GM10266 (cell line): Measurements from ENCODE around the gene SLC29A2.

ENCODE experiments used
- DNase-seq: peaks from one replicate; pipeline ENCODE4 v3.0.0; 2012; ENCODE audit errors: extremely low spot score
- TF ChIP-seq, protein P1 (sequence below): IDR thresholded peaks from 2 replicates; pipeline ENCODE4 v1.5.1; 2012; ENCODE audit warnings: mild to moderate bottlenecking, low read depth; ENCODE audit not compliant: control insufficient read depth, insufficient read depth; ENCODE audit errors: missing control alignments

The SLC29A2 gene

DNA sequence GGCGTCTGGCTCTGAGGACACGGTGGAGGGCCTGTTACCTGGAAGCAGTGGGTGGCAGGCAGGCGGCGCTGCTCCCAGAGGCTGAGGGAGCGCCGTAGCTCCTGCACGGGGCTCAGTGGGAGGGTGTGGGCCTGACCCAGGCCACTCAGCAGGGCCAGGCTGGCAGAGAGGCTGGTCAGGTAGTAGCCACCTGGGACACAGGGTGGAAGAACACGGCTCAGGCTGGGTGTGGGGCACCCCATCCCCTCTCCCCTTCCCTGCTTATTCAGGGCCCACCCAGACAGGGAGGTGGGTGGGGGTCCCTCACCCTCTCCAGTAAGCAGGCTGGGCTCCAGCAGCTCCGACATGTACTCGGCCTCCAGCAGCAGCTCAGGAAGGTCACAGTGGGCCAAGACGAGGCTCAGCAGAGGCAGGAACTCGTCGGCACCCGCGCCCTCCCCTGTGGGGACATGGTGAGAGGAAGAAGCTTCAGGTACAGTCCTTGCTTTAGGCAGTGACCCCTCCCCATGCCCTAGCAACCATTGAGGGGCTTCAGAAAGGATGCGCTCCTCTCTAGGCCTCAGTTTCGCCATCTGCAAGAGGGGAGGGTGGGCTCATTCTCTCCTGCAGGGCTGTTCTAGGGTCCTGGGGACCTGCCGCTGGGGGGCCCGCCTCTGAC, 38.2 kb downstream of the SLC29A2 start:
- TF ChIP-seq, protein P1, sequence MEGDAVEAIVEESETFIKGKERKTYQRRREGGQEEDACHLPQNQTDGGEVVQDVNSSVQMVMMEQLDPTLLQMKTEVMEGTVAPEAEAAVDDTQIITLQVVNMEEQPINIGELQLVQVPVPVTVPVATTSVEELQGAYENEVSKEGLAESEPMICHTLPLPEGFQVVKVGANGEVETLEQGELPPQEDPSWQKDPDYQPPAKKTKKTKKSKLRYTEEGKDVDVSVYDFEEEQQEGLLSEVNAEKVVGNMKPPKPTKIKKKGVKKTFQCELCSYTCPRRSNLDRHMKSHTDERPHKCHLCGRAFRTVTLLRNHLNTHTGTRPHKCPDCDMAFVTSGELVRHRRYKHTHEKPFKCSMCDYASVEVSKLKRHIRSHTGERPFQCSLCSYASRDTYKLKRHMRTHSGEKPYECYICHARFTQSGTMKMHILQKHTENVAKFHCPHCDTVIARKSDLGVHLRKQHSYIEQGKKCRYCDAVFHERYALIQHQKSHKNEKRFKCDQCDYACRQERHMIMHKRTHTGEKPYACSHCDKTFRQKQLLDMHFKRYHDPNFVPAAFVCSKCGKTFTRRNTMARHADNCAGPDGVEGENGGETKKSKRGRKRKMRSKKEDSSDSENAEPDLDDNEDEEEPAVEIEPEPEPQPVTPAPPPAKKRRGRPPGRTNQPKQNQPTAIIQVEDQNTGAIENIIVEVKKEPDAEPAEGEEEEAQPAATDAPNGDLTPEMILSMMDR: no peak
- DNase-seq: no peak

DNA sequence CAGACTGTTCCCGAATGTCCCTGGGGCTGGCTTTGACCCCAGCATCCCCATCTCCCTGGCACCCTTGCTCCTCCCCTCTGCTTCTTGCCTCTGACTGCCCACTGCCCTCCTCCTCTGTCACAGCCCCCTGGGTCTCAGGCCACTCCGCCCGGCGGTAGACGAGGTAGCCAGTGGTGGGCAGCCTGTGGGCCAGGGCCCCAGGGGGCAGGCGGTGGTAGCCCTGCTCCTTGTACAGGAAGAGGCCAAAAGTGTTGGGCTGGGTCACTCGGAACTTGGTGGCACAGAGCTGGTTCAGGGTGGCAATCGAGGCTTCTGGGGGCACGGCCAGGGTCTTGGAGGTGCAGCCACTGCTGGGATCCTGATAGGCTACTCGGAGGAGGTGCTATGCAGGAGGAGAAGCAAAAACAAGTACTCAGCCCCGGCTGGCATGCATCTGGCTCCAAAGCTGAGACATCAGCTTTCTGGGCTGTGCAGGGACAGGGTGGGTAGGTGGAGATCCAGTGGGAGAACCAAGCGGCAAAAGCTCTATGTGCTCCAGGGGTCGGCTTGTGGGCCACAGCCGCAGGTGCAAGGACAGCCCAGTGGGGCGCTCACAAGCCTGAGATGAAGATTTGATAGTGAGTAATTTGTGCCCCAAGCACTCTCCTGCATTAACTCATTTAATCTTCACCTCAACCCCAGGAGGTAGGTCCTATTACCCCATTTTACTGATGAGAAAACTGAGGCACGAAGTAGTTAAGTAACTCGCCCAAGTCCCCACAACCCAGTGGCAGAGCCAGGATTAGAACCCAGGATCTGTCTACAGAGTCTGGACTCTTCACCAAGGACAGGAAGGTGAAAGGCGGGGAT, 39.0 kb downstream of the SLC29A2 start:
- DNase-seq: no peak
- TF ChIP-seq, protein P1: no peak

DNA sequence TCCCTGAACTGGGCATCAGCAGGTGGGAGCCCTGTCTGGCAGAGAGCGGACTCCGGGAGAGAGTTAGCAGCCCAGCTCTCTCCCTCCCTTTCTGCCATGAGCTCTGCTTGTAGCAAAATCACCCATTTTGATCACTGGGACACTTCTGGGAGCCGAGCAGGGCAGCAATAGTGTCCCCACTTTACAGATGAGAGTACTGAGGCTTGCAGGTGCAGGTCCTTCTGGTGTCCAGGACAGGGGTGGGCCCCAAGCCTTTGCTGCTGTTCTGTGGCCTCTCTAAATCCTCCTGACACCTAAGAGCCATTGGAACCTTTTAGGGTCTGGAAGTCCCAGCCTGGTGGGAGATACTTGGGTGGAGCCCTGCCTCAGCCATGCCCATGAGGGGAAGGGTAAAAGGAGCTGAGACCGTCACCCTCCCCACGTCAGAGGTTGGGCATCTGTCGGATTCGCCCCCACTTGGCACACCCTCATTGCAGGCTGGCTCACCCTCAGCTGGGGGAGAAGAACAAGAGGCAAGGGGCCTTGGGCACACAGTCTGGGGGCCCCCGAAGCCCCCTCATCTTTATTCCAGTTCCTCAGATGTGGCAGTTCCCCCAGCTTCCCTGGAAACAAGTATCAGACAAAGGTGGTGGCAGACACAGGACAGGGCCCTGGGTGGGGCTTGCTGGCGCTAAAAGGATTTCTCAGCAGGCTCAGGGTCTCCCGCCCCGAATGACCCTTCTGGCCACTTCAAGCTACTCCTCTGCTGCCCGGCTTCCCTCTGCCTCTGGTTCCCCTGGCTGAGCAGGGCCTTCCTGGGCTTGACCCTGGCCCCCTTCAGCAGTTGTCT, 39.8 kb downstream of the SLC29A2 start:
- TF ChIP-seq, protein P1: no peak
- no peak for DNase-seq

DNA sequence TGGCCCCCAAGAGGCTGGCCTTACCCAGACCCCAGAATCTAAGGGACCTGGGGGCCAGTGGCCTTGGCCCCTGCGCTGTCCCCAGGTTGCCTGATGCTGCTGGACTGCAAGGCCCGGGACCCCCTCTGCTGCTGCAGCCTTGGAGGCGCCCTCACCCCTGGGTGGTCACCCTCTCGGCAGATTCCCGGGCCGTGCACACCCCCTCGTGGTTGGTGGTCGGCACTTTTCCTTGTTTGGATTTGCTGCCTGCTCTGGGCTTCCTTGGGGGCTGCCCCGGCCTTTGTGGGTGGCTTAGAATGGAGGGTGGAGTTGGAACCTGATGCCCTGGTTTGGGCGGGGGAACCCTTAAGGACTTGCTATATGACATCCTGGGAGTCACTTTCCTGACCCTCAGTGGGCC, 40.6 kb downstream of the SLC29A2 start:
- TF ChIP-seq, protein P1: no peak
- no peak for DNase-seq

DNA sequence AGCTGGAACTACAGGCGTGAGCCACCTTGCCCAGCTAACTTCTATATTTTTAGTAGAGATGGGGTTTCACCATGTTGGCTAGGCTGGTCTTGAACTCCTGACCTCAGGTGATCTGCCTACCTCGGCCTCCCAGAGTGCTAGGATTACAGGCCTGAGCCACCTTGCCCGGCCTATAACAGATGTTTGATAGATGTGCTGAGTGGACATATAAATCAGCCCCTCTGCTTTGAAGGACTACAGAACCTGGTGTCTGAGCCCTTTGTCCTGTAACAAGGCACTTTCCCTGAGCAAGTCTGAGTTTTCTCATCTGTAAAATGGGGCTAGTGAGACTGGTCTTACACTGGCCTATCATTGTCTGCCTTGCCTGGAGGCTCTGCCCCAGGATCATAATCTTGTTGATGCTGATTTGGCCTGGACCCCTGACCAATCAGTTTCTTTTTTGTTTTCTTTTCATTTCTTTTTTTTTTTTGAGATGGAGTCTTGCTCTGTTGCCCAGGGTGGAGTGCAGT, 42.3 kb downstream of the SLC29A2 start:
- TF ChIP-seq, protein P1: no peak
- DNase-seq: no peak

DNA sequence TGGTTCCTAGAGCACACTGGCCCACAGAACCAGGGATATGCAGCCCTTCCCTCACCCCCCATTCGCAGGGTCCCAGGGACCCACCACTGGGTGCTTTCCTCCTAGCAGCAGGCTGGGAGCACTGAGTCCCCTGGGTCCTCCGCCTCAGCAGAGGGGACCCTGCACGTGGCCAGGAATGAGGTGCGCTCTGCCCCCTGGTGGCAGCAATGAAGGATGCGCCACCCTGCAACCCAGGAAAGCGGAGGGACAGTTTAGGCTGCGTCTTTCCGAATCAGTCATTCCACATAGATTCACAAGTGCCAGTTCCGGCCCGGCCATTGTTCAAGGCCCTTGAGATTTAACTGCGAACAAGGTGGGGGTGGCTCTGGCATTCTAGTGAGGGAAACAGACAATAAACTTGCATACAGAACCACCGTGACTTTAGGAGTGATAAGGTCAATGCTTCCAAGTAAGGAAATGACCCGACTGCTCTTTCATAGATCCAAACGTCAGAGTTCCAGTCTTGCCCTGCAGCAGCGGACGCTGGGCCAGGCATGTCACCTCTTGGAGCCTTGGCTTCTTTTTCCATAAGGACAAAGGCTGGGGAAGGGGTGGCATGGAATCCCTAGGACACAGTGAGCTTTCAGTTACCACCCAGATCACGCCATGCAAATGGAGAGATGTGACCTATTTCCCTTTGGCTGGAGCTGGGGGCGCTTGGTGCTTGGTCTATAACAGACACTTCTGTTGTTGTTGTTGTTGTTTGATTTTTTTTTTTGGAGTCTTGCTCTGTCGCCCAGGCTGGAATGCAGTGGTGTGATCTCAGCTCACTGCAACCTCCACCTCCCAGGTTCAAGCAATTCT, 43.0 kb downstream of the SLC29A2 start:
- peak; percentile 89 for DNase-seq
- TF ChIP-seq, protein P1: peak; percentile 95
